ENCODE data around the gene SLC16A14. TPM values are rescaled to one million over a fixed set of nuclear protein-coding genes. Genes with fewer than 3 reads are reported as not detected.

SLC16A14 gene
- total and polyA plus RNA-seq, 2 of the 8 experiments (the other 6 are each of a cell fraction or from before 2014, with no cell fraction given): 2.1 to 3.0 TPM

DNA sequence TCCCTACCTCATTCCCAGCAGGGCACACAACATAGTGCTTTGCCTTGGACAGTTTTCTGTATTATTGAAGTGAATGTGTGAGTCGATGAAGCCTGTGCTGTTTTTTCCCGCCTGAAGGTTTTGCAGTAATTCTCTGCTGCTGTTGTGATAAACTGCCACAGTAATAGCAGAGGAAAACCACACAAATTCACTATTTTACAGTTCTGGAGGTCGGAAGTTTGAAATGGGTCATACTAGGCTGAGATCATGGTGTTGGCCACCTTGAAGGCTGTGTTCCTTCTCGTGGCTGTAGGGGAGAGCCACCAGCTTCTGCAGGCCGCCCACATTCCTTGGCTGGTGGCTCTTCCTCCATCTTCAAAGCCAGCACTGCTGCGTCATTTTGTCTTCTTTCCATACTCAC lies 678 bp upstream of the SLC16A14 start:
- Histone ChIP-seq H3K23ac (ENCODE audit: insufficient read length) (no peak overlapping the region), H3K9me3 (ENCODE audit: insufficient read depth in 2 of 2, low read depth in 1 of 2, low read length in 1 of 2) (no peaks in the 10 kb centered on the region), H2BK15ac (ENCODE audit: low read length) (no peak overlapping the region), H3K18ac (ENCODE audit: extremely low read depth, low read length) (no peak overlapping the region), H2BK120ac (replicated peaks; ENCODE audit: low read depth, low read length) (no peak overlapping the region), H2BK5ac (ENCODE audit: low read depth, low read length) (no peak overlapping the region), H2AK5ac (ENCODE audit: low read depth, low read length) (no peak overlapping the region), H3K79me2 (ENCODE audit: control insufficient read depth in 1 of 2, insufficient read depth in 2 of 2, low read length in 2 of 2) (no peaks in the 10 kb centered on the region), H3K36me3 (ENCODE audit: control insufficient read depth in 2 of 4, insufficient read depth in 4 of 4, low read length in 3 of 4) (no peaks in the 10 kb centered on the region), H3K27ac (ENCODE audit: low read depth, low read length) (no peak overlapping the region), H3K4ac (replicated peaks; ENCODE audit: insufficient read length, low read depth, low read length) (no peak overlapping the region), H3K4me2 (ENCODE audit: insufficient read depth in 1 of 2, low read depth in 2 of 2, low read length in 2 of 2) (no peak overlapping the region; a peak in 1 of 4 replicates), H2AFZ (ENCODE audit: low read length) (no peak overlapping the region), H3K56ac (replicated peaks; ENCODE audit: insufficient read length, low read depth, low read length) (no peak overlapping the region), H3K9ac (replicated peaks in 1 of 4; ENCODE audit: extremely low read depth in 1 of 4, low read depth in 3 of 4, low read length in 3 of 4) (no peak overlapping the region), H2BK20ac (ENCODE audit: low read length) (no peak overlapping the region), H3K4me3 (ENCODE audit: extremely low read depth in 1 of 4, insufficient read depth in 2 of 4, low read depth in 3 of 4, low read length in 4 of 4) (no peak overlapping the region), H3K79me1 (ENCODE audit: low read depth, low read length) (no peaks in the 10 kb centered on the region), H4K8ac (ENCODE audit: extremely low read depth, insufficient read depth, low read length) (no peak overlapping the region), H4K5ac (ENCODE audit: insufficient read length, low read depth, low read length) (no peak overlapping the region), H4K91ac (replicated peaks; ENCODE audit: insufficient read length, low read length) (no peak overlapping the region), H3K27me3 (replicated peaks in 1 of 4; ENCODE audit: control insufficient read depth in 3 of 4, extremely low read depth in 1 of 4, insufficient read depth in 3 of 4, low read length in 3 of 4) (peaks cover 10 to 27% (median 20%) of the 10 kb centered on the region in 4 experiments), H3K4me1 (replicated peaks in 1 of 4; ENCODE audit: control insufficient read depth in 3 of 4, insufficient read depth in 4 of 4, low read length in 3 of 4) (peaks cover 0 to 5% (median 3%) of the 10 kb centered on the region in 4 experiments; a peak in 3 of 7 replicates), H2BK12ac (ENCODE audit: low read depth, low read length) (no peak overlapping the region), H3K23me2 (ENCODE audit: low read depth, low read length) (peaks cover 6% of the 10 kb centered on the region; the same call in 1 of the 2 replicates), H3K14ac (ENCODE audit: insufficient read length) (no peak overlapping the region), H4K20me1 (replicated peaks in 1 of 2; ENCODE audit: control insufficient read depth in 1 of 2, insufficient read depth in 2 of 2, low read length in 2 of 2) (no peaks in the 10 kb centered on the region)
- CTCF ChIA-PET (ENCODE audit: partially characterized antibody): interaction anchor here (0.8 to 4.7 kb wide), 7 partner anchors 10 to 440 kb away, joined by 3 to 48 read pairs (median 20); no protein-coding TSS in a partner anchor
- POLR2A ChIA-PET (ENCODE audit: partially characterized antibody): interaction anchor here (0.6 kb wide), 1 partner anchor 23 kb away, joined by 5 read pairs; no protein-coding TSS in a partner anchor
- FAIRE-seq: no peak
- whole genome bisulfite sequencing, 2 experiments (ENCODE audit: extremely low coverage in 1 of 2, insufficient coverage in 1 of 2, insufficient read length in 1 of 2, insufficient replicate concordance in 2 of 2, low coverage in 1 of 2, low lambda C conversion rate in 2 of 2, missing lambda C conversion rate in 1 of 2): 89% methylated on average over 6 of the region's 6 CpGs; no CpG with 5 or more reads in 1 of the 2 experiments
- DNase-seq (ENCODE audit: low read depth in 1 of 2, low spot score in 2 of 2): no peak
- no peak for TF ChIP-seq RNF2 (IDR thresholded peaks at IDR 0.05; ENCODE audit: borderline replicate concordance, low read depth, low read length, missing control alignments, poor library complexity, severe bottlenecking)
- TF ChIP-seq CTBP2 (IDR thresholded peaks at IDR 0.05; ENCODE audit: borderline replicate concordance, insufficient read depth, insufficient read length, low read length): no peak
- no peak for TF ChIP-seq CHD2 (IDR thresholded peaks at IDR 0.05; ENCODE audit: low read length)
- no peak for TF ChIP-seq JUN (IDR thresholded peaks at IDR 0.05; ENCODE audit: low read depth, low read length)
- no peak for TF ChIP-seq MAFK (IDR thresholded peaks at IDR 0.05; ENCODE audit: low read depth, low read length)
- TF ChIP-seq, protein P1, sequence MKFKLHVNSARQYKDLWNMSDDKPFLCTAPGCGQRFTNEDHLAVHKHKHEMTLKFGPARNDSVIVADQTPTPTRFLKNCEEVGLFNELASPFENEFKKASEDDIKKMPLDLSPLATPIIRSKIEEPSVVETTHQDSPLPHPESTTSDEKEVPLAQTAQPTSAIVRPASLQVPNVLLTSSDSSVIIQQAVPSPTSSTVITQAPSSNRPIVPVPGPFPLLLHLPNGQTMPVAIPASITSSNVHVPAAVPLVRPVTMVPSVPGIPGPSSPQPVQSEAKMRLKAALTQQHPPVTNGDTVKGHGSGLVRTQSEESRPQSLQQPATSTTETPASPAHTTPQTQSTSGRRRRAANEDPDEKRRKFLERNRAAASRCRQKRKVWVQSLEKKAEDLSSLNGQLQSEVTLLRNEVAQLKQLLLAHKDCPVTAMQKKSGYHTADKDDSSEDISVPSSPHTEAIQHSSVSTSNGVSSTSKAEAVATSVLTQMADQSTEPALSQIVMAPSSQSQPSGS (IDR thresholded peaks at IDR 0.05; ENCODE audit: low read length): no peak
- no peak for TF ChIP-seq EP300 (IDR thresholded peaks at IDR 0.05; ENCODE audit: borderline replicate concordance in 1 of 2, low read depth in 2 of 2, low read length in 2 of 2)
- no peak for TF ChIP-seq RAD21 (IDR thresholded peaks at IDR 0.05 in 1 of 2, conservative IDR thresholded peaks at IDR 0.05 in 1 of 2; ENCODE audit: low read depth in 2 of 2, low read length in 2 of 2)
- no peak for TF ChIP-seq KDM5A (IDR thresholded peaks at IDR 0.05; ENCODE audit: low read length)
- TF ChIP-seq SRF (IDR thresholded peaks at IDR 0.05; ENCODE audit: low read depth, low read length): no peak
- no peak for TF ChIP-seq PHF8 (conservative IDR thresholded peaks at IDR 0.05; ENCODE audit: low read depth, low read length)
